Keratinocyte (primary cell): ENCODE measurements around the gene EBNA1BP2.

Source experiments
- EZH2 ChIP-seq: IDR thresholded peaks from one replicate; pipeline ENCODE4 v1.6.1; 2012; ENCODE audit warnings: inconsistent platforms, mild to moderate bottlenecking, low read length, moderate library complexity
- TF ChIP-seq, protein P1 (sequence below), 3 experiments: IDR thresholded peaks in 1 of 3; conservative IDR thresholded peaks in 1 of 3; optimal IDR thresholded peaks in 1 of 3; 2 replicates in 2 of 3; 3 replicates in 1 of 3; pipeline versions ENCODE3 to v1.5.1; 2011; ENCODE audit warnings: low read length in 3 of 3, mild to moderate bottlenecking in 3 of 3, moderate library complexity in 2 of 3, control low read depth in 1 of 3, inconsistent platforms in 1 of 3; ENCODE audit not compliant: insufficient read depth in 2 of 3; ENCODE audit errors: extremely low read depth in 1 of 3

DNA sequence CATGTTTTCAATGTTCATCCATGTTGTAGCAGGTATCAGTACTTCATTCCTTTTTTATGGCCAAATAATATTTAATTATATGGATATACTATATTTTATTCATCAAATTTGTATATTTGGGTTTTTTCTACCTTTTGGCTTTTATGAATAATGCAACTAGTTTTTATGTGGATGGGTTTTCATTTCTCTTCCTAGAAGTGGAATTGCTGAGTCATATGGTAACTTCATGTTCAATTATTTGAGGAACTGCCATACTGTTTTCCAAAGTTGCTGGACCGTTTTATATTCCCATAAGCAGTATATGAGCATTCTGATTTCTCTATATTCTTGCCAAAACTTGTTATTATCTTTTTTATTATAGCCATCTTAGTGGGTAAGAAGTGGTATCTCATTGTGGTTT lies 16.0 kb upstream of the EBNA1BP2 start:
- TF ChIP-seq, protein P1, sequence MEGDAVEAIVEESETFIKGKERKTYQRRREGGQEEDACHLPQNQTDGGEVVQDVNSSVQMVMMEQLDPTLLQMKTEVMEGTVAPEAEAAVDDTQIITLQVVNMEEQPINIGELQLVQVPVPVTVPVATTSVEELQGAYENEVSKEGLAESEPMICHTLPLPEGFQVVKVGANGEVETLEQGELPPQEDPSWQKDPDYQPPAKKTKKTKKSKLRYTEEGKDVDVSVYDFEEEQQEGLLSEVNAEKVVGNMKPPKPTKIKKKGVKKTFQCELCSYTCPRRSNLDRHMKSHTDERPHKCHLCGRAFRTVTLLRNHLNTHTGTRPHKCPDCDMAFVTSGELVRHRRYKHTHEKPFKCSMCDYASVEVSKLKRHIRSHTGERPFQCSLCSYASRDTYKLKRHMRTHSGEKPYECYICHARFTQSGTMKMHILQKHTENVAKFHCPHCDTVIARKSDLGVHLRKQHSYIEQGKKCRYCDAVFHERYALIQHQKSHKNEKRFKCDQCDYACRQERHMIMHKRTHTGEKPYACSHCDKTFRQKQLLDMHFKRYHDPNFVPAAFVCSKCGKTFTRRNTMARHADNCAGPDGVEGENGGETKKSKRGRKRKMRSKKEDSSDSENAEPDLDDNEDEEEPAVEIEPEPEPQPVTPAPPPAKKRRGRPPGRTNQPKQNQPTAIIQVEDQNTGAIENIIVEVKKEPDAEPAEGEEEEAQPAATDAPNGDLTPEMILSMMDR (optimal IDR thresholded peaks at IDR 0.05 in 1 of 3, IDR thresholded peaks at IDR 0.05 in 1 of 3, conservative IDR thresholded peaks at IDR 0.05 in 1 of 3; ENCODE audit: extremely low read depth in 1 of 3, insufficient read depth in 2 of 3, low read length in 3 of 3): no peak
- TF ChIP-seq EZH2: no peak
